HepG2 (cell line): ENCODE results near the gene FRAS1. TPM values are rescaled to one million over a fixed set of nuclear protein-coding genes. Genes with fewer than 3 reads are reported as not detected.
A peak's percentile ranks its signal among the peaks of the same experiment; 100 is the strongest.

Experiments used
- ATF5 ChIP-seq: sonication (generic); formaldehyde crosslinking; IDR thresholded peaks from 2 replicates; pipeline ENCODE4 v1.4.0; 2020; ENCODE audit warnings: mild to moderate bottlenecking, low read depth, missing genetic modification reagents
- HES4 ChIP-seq: sonication (generic); formaldehyde crosslinking; IDR thresholded peaks from 2 replicates; pipeline ENCODE4 v1.9.0; 2021; ENCODE audit warnings: mild to moderate bottlenecking, missing genetic modification reagents, borderline replicate concordance
- IKZF5 ChIP-seq: IDR thresholded peaks from 2 replicates; pipeline ENCODE4 v1.6.1; 2018; ENCODE audit warnings: missing genetic modification reagents, mild to moderate bottlenecking, missing compliant biosample characterization
- SATB2 ChIP-seq: sonication (generic); formaldehyde crosslinking; IDR thresholded peaks from 2 replicates; pipeline ENCODE4 v1.5.0; 2020; ENCODE audit warnings: missing genetic modification reagents
- SIN3A ChIP-seq: IDR thresholded peaks from 2 replicates; pipeline ENCODE4 v1.6.1; 2011; ENCODE audit warnings: low read depth, mild to moderate bottlenecking, control low read depth, low read length, borderline replicate concordance
- ZNF18 ChIP-seq: sonication (generic); formaldehyde crosslinking; IDR thresholded peaks from 2 replicates; pipeline ENCODE4 v1.8.0; 2022; ENCODE audit warnings: mild to moderate bottlenecking, missing genetic modification reagents; ENCODE audit not compliant: insufficient replicate concordance
- ZNF264 ChIP-seq: sonication (generic); formaldehyde crosslinking; IDR thresholded peaks from 2 replicates; pipeline ENCODE4 v1.4.0; 2020; ENCODE audit warnings: missing genetic modification reagents
- ZNF292 ChIP-seq: sonication (generic); formaldehyde crosslinking; IDR thresholded peaks from 2 replicates; pipeline ENCODE4 v1.8.1; 2022; ENCODE audit warnings: mild to moderate bottlenecking, low read depth, missing genetic modification reagents, borderline replicate concordance
- ZNF318 ChIP-seq: sonication (generic); formaldehyde crosslinking; IDR thresholded peaks from 2 replicates; pipeline ENCODE4 v1.4.0; 2020; ENCODE audit warnings: mild to moderate bottlenecking, missing genetic modification reagents
- ZNF556 ChIP-seq: sonication (generic); formaldehyde crosslinking; IDR thresholded peaks from 2 replicates; pipeline ENCODE4 v1.4.0; 2020; ENCODE audit warnings: mild to moderate bottlenecking, missing genetic modification reagents, borderline replicate concordance
- ZNF749 ChIP-seq: sonication (generic); formaldehyde crosslinking; IDR thresholded peaks from 2 replicates; pipeline ENCODE4 v1.8.0; 2022; ENCODE audit warnings: mild to moderate bottlenecking, missing genetic modification reagents, moderate library complexity, borderline replicate concordance
- polyA plus RNA-seq, 8 experiments: library from polyadenylated mRNA; depleted of rRNA in 3 of 8; stranded (reverse) in 7 of 8; unstranded in 1 of 8; fragments of >200 nt; fragmentation: Illumina TruSeq in 4 of 8; extraction: Trizol in 4 of 8; gene quantifications; 2 replicates each; pipeline versions ENCODE4 v1.2.1 to v1.2.3, GENCODE V29; 2011 to 2016; ENCODE audit warnings: low read depth in 4 of 8, missing spikeins in 1 of 8, mixed read lengths in 1 of 8; ENCODE audit not compliant: insufficient read depth in 1 of 8
- total RNA-seq, 5 experiments: library from RNA; depleted of rRNA; stranded (reverse); fragments of >200 nt; fragmentation: Illumina TruSeq; extraction: Trizol; gene quantifications; 2 replicates each; pipeline ENCODE4 v1.2.3, GENCODE V29; 2016; ENCODE audit warnings: low read depth in 1 of 5

Gene FRAS1
- total and polyA plus RNA-seq, 2 of the 13 experiments (the other 11 are each of a cell fraction or from before 2014, with no cell fraction given), result 22.5 to 31.6 TPM

- TF ChIP-seq ZNF318 (CRISPR knock-in tag) (0 out of 2 replicates have a peak, but pooled peaks have one; percentile 30), ZNF556 (CRISPR knock-in tag) (no peak), ZNF264 (no peak; the same call in 1 of the 2 replicates), ZNF292 (CRISPR knock-in tag) (peak; percentile 67; the same call in 1 of the 2 replicates), IKZF5 (CRISPR knock-in tag) (peak; percentile 7; the same call in 1 of the 2 replicates), ZNF18 (CRISPR knock-in tag) (peak; percentile 18), ATF5 (CRISPR knock-in tag) (no peak), ZNF749 (0 out of 2 replicates have a peak, but pooled peaks have one; percentile 38), HES4 (CRISPR knock-in tag) (0 out of 2 replicates have a peak, but pooled peaks have one; percentile 3), SATB2 (no peak), SIN3A (0 out of 2 replicates have a peak, but pooled peaks have one; percentile 43)
Observed at GRCh38 chr4:78057600-78058550, 752 bp downstream of the FRAS1 start (continued).
